ENCODE data around the gene UGT1A4. TPM values are rescaled to one million over a fixed set of nuclear protein-coding genes. Genes with fewer than 3 reads are reported as not detected.

The UGT1A4 gene
- total and polyA plus RNA-seq, 2 donors (not counting 1 experiment from before 2014, with no cell fraction given): not detected

- H3K79me2 ChIP-seq (ENCODE audit: control insufficient read depth, insufficient read depth, low read length): no peaks in the 10 kb centered on the region
- no peak overlapping the region for H3K9ac ChIP-seq (ENCODE audit: insufficient read depth, low read length)
- H3K4me1 ChIP-seq (ENCODE audit: control insufficient read depth, extremely low read depth, insufficient read depth, low read length): no peaks in the 10 kb centered on the region
- H3K27ac ChIP-seq (ENCODE audit: insufficient read depth, low read length): no peak overlapping the region
- no peaks in the 10 kb centered on the region for H3K9me3 ChIP-seq (ENCODE audit: control insufficient read depth, insufficient read depth, low read depth, low read length)
- no peaks in the 10 kb centered on the region for H3K27me3 ChIP-seq (ENCODE audit: control insufficient read depth, insufficient read depth, low read length)
- no peaks in the 10 kb centered on the region for H4K20me1 ChIP-seq (ENCODE audit: control insufficient read depth, extremely low read depth, insufficient read depth, low read length)
- DNase-seq (ENCODE audit: low read depth in 2 of 2): peak in 1 of 2 donors; percentile 56
- H3K4me3 ChIP-seq (replicated peaks in 1 of 4; ENCODE audit: control extremely low read depth in 1 of 4, insufficient read depth in 1 of 4, low read depth in 3 of 4, low read length in 4 of 4): no peak overlapping the region
- TF ChIP-seq CTCF (conservative IDR thresholded peaks at IDR 0.05 in 1 of 2, IDR thresholded peaks at IDR 0.05 in 1 of 2; ENCODE audit: low read depth in 1 of 2, low read length in 2 of 2) (no peak), EZH2 (IDR thresholded peaks at IDR 0.05; ENCODE audit: low read length, missing control alignments) (no peak)
- H2AFZ ChIP-seq (ENCODE audit: low read length): no peak overlapping the region
- no peak overlapping the region for H3K4me2 ChIP-seq (ENCODE audit: extremely low read depth, insufficient read depth, low read length)
- no peaks in the 10 kb centered on the region for H3K36me3 ChIP-seq (ENCODE audit: control insufficient read depth, insufficient read depth, low read length)
Observed at GRCh38 chr2:233705911-233706506, 12.5 kb upstream of the UGT1A4 start.

GRCh38 chr2:233706720-233707119, 11.8 kb upstream of the UGT1A4 start:
- Histone ChIP-seq H3K9me3 (ENCODE audit: control insufficient read depth, insufficient read depth, low read depth, low read length) (no peaks in the 10 kb centered on the region), H3K4me2 (ENCODE audit: extremely low read depth, insufficient read depth, low read length) (no peak overlapping the region), H2AFZ (ENCODE audit: low read length) (no peak overlapping the region), H3K27ac (ENCODE audit: insufficient read depth, low read length) (no peak overlapping the region), H3K4me1 (ENCODE audit: control insufficient read depth, extremely low read depth, insufficient read depth, low read length) (no peaks in the 10 kb centered on the region), H3K27me3 (ENCODE audit: control insufficient read depth, insufficient read depth, low read length) (no peaks in the 10 kb centered on the region), H4K20me1 (ENCODE audit: control insufficient read depth, extremely low read depth, insufficient read depth, low read length) (no peaks in the 10 kb centered on the region), H3K36me3 (ENCODE audit: control insufficient read depth, insufficient read depth, low read length) (no peaks in the 10 kb centered on the region), H3K79me2 (ENCODE audit: control insufficient read depth, insufficient read depth, low read length) (no peaks in the 10 kb centered on the region), H3K9ac (ENCODE audit: insufficient read depth, low read length) (no peak overlapping the region), H3K4me3 (replicated peaks in 1 of 4; ENCODE audit: control extremely low read depth in 1 of 4, insufficient read depth in 1 of 4, low read depth in 3 of 4, low read length in 4 of 4) (no peak overlapping the region)
- peak in 1 of 2 donors; percentile 78 for DNase-seq (ENCODE audit: low read depth in 2 of 2)
- TF ChIP-seq CTCF (conservative IDR thresholded peaks at IDR 0.05 in 1 of 2, IDR thresholded peaks at IDR 0.05 in 1 of 2; ENCODE audit: low read depth in 1 of 2, low read length in 2 of 2) (no peak), EZH2 (IDR thresholded peaks at IDR 0.05; ENCODE audit: low read length, missing control alignments) (no peak)

DNA sequence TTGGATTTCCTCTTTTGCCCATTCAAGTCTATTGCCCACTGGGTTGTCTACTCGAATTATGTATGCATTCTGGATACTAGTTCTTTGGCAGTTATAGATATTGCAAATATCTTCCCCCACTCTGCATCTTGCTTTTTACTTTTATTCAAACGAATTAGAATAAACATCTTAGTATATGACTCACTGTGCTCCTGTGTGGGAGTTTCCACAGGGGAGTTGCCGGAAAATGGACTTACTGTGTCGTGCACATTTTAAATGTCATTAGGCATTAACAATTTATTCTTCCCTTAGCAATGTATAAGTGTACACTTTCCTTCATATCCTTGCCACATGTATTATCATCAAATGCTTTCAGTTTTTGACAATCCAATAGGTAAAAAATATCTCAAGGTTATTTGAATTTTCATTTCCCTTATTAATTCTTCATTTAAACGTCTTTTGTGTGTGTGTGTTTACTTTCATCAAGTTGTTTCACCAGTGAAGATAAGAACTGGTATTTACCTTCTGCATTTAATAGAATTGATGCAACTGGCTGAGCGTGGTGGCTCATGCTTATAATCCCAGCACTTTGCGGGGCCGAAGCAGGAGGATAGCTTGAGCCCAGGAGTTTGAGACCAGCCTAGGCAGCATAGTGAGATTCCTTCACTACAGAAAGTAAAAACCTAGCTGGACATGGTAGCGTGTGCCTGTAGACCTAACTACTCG, 10.4 kb upstream of the UGT1A4 start:
- H3K79me2 ChIP-seq (ENCODE audit: control insufficient read depth, insufficient read depth, low read length): no peaks in the 10 kb centered on the region
- H3K4me2 ChIP-seq (ENCODE audit: extremely low read depth, insufficient read depth, low read length): no peak overlapping the region
- no peaks in the 10 kb centered on the region for H3K4me1 ChIP-seq (ENCODE audit: control insufficient read depth, extremely low read depth, insufficient read depth, low read length)
- H3K36me3 ChIP-seq (ENCODE audit: control insufficient read depth, insufficient read depth, low read length): no peaks in the 10 kb centered on the region
- no peak overlapping the region for H3K9ac ChIP-seq (ENCODE audit: insufficient read depth, low read length)
- peak in 1 of 2 donors; percentile 67 for DNase-seq (ENCODE audit: low read depth in 2 of 2)
- no peaks in the 10 kb centered on the region for H3K9me3 ChIP-seq (ENCODE audit: control insufficient read depth, insufficient read depth, low read depth, low read length)
- H3K27me3 ChIP-seq (ENCODE audit: control insufficient read depth, insufficient read depth, low read length): no peaks in the 10 kb centered on the region
- H3K27ac ChIP-seq (ENCODE audit: insufficient read depth, low read length): no peak overlapping the region
- no peaks in the 10 kb centered on the region for H4K20me1 ChIP-seq (ENCODE audit: control insufficient read depth, extremely low read depth, insufficient read depth, low read length)
- no peak overlapping the region for H2AFZ ChIP-seq (ENCODE audit: low read length)
- H3K4me3 ChIP-seq (replicated peaks in 1 of 4; ENCODE audit: control extremely low read depth in 1 of 4, insufficient read depth in 1 of 4, low read depth in 3 of 4, low read length in 4 of 4): no peak overlapping the region
- TF ChIP-seq CTCF (conservative IDR thresholded peaks at IDR 0.05 in 1 of 2, IDR thresholded peaks at IDR 0.05 in 1 of 2; ENCODE audit: low read depth in 1 of 2, low read length in 2 of 2): no peak
- TF ChIP-seq EZH2 (IDR thresholded peaks at IDR 0.05; ENCODE audit: low read length, missing control alignments): no peak
